H1 (cell line): ENCODE data around the gene THRB. TPM values are rescaled to one million over a fixed set of nuclear protein-coding genes. Genes with fewer than 3 reads are reported as not detected.

Source experiments
- CTCF ChIA-PET: fragments of 300-600 bp; sonication (Branson Sonifier 250); formaldehyde crosslinking; loops from one replicate; lab custom pipeline; 2021; ENCODE audit not compliant: partially characterized antibody; lab: Charles Lee
- POLR2A ChIA-PET: fragments of 300-600 bp; sonication (Branson Sonifier 250); formaldehyde crosslinking; loops from one replicate; lab custom pipeline; 2021; ENCODE audit warnings: inconsistent platforms; ENCODE audit not compliant: partially characterized antibody; lab: Charles Lee
- DNase-seq, 2 experiments: peaks; one replicate each; pipeline versions ENCODE4 v3.0.0 to v3.0.0-alpha.2; 2010 to 2022; ENCODE audit warnings: low spot score in 2 of 2, low read depth in 1 of 2, mixed read lengths in 1 of 2
- FAIRE-seq: peaks from 2 replicates; lab custom pipeline; 2011; peaks lifted over from hg19 to GRCh38; lab: Jason Lieb, UNC
- H2AFZ ChIP-seq: 2 replicates; pipeline ENCODE4 v1.8.1; 2012; ENCODE audit warnings: low read length, inconsistent platforms
- H2AK5ac ChIP-seq: 2 replicates; pipeline ENCODE4 v1.6.1; 2013; ENCODE audit warnings: low read depth, low read length
- H2BK120ac ChIP-seq: replicated peaks from 2 replicates; pipeline ENCODE3; 2013; ENCODE audit warnings: low read depth, low read length, inconsistent platforms
- H2BK12ac ChIP-seq: 2 replicates; pipeline ENCODE4 v1.6.1; 2013; ENCODE audit warnings: low read depth, low read length
- H2BK15ac ChIP-seq: 2 replicates; pipeline ENCODE4 v1.6.1; 2013; ENCODE audit warnings: low read length
- H2BK20ac ChIP-seq: 2 replicates; pipeline ENCODE4 v1.6.1; 2013; ENCODE audit warnings: low read length
- H2BK5ac ChIP-seq: 2 replicates; pipeline ENCODE4 v1.6.1; 2013; ENCODE audit warnings: low read depth, low read length
- H3K14ac ChIP-seq: 2 replicates; pipeline ENCODE4 v1.6.1; 2013; ENCODE audit warnings: inconsistent platforms; ENCODE audit not compliant: insufficient read length
- H3K18ac ChIP-seq: 2 replicates; pipeline ENCODE4 v1.6.1; 2013; ENCODE audit warnings: low read length; ENCODE audit errors: extremely low read depth
- H3K23ac ChIP-seq: 2 replicates; pipeline ENCODE4 v1.6.1; 2013; ENCODE audit warnings: inconsistent platforms; ENCODE audit not compliant: insufficient read length
- H3K23me2 ChIP-seq: 2 replicates; pipeline ENCODE4 v1.6.1; 2013; ENCODE audit warnings: low read depth, low read length
- H3K27ac ChIP-seq: 2 replicates; pipeline ENCODE4 v1.6.1; 2011; ENCODE audit warnings: low read depth, low read length, inconsistent platforms
- H3K27me3 ChIP-seq, 4 experiments: replicated peaks in 1 of 4; 1 replicate in 1 of 4; 2 replicates in 3 of 4; pipeline versions ENCODE4 v1.6.1 to v1.8.1; 2011 to 2013; ENCODE audit warnings: low read length in 3 of 4, mild to moderate bottlenecking in 3 of 4, inconsistent platforms in 2 of 4, mixed read lengths in 2 of 4, moderate library complexity in 1 of 4; ENCODE audit not compliant: control insufficient read depth in 3 of 4, insufficient read depth in 3 of 4; ENCODE audit errors: extremely low read depth in 1 of 4
- H3K36me3 ChIP-seq, 4 experiments: 2 replicates each; pipeline versions ENCODE4 v1.6.1 to v1.8.1; 2011 to 2013; ENCODE audit warnings: mild to moderate bottlenecking in 4 of 4, low read length in 3 of 4, moderate library complexity in 2 of 4, control low read depth in 1 of 4, inconsistent platforms in 1 of 4; ENCODE audit not compliant: insufficient read depth in 4 of 4, control insufficient read depth in 2 of 4
- H3K4ac ChIP-seq: replicated peaks from 2 replicates; pipeline ENCODE3; 2013; ENCODE audit warnings: low read length, low read depth, mixed read lengths, inconsistent platforms; ENCODE audit not compliant: insufficient read length
- H3K4me1 ChIP-seq, 4 experiments: replicated peaks in 1 of 4; 1 replicate in 1 of 4; 2 replicates in 3 of 4; pipeline versions ENCODE4 v1.6.1 to v1.8.1; 2011 to 2013; ENCODE audit warnings: low read length in 3 of 4, inconsistent platforms in 2 of 4, mixed read lengths in 1 of 4; ENCODE audit not compliant: insufficient read depth in 4 of 4, control insufficient read depth in 3 of 4
- H3K4me2 ChIP-seq, 2 experiments: 2 replicates each; pipeline versions ENCODE4 v1.6.1 to v1.8.1; 2011 to 2013; ENCODE audit warnings: low read depth in 2 of 2, low read length in 2 of 2, control low read depth in 1 of 2, inconsistent platforms in 1 of 2, mild to moderate bottlenecking in 1 of 2; ENCODE audit not compliant: insufficient read depth in 1 of 2
- H3K4me3 ChIP-seq, 4 experiments: fragments of 200-600, 300-600 bp in 1 of 4; sonication (generic), shearing (Covaris generic), sonication (Bioruptor Twin) in 1 of 4; 2 replicates each; pipeline versions ENCODE4 v1.5.1 to v1.8.1; 2011 to 2016; ENCODE audit warnings: low read length in 4 of 4, low read depth in 3 of 4, control low read depth in 2 of 4, inconsistent platforms in 2 of 4, mild to moderate bottlenecking in 2 of 4, mixed read lengths in 1 of 4, moderate library complexity in 1 of 4; ENCODE audit not compliant: insufficient read depth in 2 of 4; ENCODE audit errors: extremely low read depth in 1 of 4
- H3K56ac ChIP-seq: replicated peaks from 2 replicates; pipeline ENCODE3; 2013; ENCODE audit warnings: low read depth, mild to moderate bottlenecking, mixed read lengths, low read length, inconsistent platforms; ENCODE audit not compliant: insufficient read length
- H3K79me1 ChIP-seq: 2 replicates; pipeline ENCODE4 v1.6.1; 2013; ENCODE audit warnings: low read depth, low read length, control low read depth
- H3K79me2 ChIP-seq, 2 experiments: 2 replicates each; pipeline versions ENCODE4 v1.6.1 to v1.8.1; 2012 to 2013; ENCODE audit warnings: low read length in 2 of 2, mild to moderate bottlenecking in 2 of 2, inconsistent platforms in 1 of 2; ENCODE audit not compliant: insufficient read depth in 2 of 2, control insufficient read depth in 1 of 2
- H3K9ac ChIP-seq, 4 experiments: replicated peaks in 1 of 4; 1 replicate in 1 of 4; 2 replicates in 3 of 4; pipeline versions ENCODE4 v1.6.1 to v1.8.1; 2011 to 2013; ENCODE audit warnings: low read depth in 3 of 4, low read length in 3 of 4, control low read depth in 2 of 4, mild to moderate bottlenecking in 2 of 4, moderate library complexity in 2 of 4, inconsistent platforms in 1 of 4; ENCODE audit errors: extremely low read depth in 1 of 4
- H3K9me3 ChIP-seq, 2 experiments: 2 replicates each; pipeline versions ENCODE4 v1.6.1 to v1.8.1; 2012 to 2013; ENCODE audit warnings: mild to moderate bottlenecking in 2 of 2, moderate library complexity in 2 of 2, control low read depth in 1 of 2, inconsistent platforms in 1 of 2, low read depth in 1 of 2, low read length in 1 of 2, mixed read lengths in 1 of 2; ENCODE audit not compliant: insufficient read depth in 2 of 2
- H4K20me1 ChIP-seq, 2 experiments: replicated peaks in 1 of 2; 2 replicates each; pipeline versions ENCODE3 to v1.8.1; 2011 to 2013; ENCODE audit warnings: inconsistent platforms in 2 of 2, low read length in 2 of 2, mild to moderate bottlenecking in 1 of 2; ENCODE audit not compliant: insufficient read depth in 2 of 2, control insufficient read depth in 1 of 2
- H4K5ac ChIP-seq: 2 replicates; pipeline ENCODE4 v1.6.1; 2013; ENCODE audit warnings: low read length, low read depth, mixed read lengths, inconsistent platforms; ENCODE audit not compliant: insufficient read length
- H4K8ac ChIP-seq: 2 replicates; pipeline ENCODE4 v1.8.0; 2013; ENCODE audit warnings: mild to moderate bottlenecking, moderate library complexity, low read length, inconsistent platforms; ENCODE audit not compliant: insufficient read depth; ENCODE audit errors: extremely low read depth
- H4K91ac ChIP-seq: replicated peaks from 2 replicates; pipeline ENCODE3; 2013; ENCODE audit warnings: low read length, mixed read lengths, inconsistent platforms; ENCODE audit not compliant: insufficient read length
- BACH1 ChIP-seq: IDR thresholded peaks from 2 replicates; pipeline ENCODE4 v1.6.1; 2012; ENCODE audit warnings: low read length, improper control_type of control experiment
- BCL11A ChIP-seq, 2 experiments: IDR thresholded peaks; one replicate each; pipeline ENCODE4 v1.6.1; 2011; ENCODE audit warnings: low read depth in 2 of 2, low read length in 2 of 2, mild to moderate bottlenecking in 2 of 2
- BRCA1 ChIP-seq: IDR thresholded peaks from 2 replicates; pipeline ENCODE4 v1.6.1; 2012; ENCODE audit warnings: low read depth, low read length, improper control_type of control experiment
- GABPA ChIP-seq: IDR thresholded peaks from 2 replicates; pipeline ENCODE4 v1.6.1; 2011; ENCODE audit warnings: mild to moderate bottlenecking, low read length, moderate library complexity, borderline replicate concordance; ENCODE audit not compliant: insufficient read depth
- KDM1A ChIP-seq: fragments of 200-600, 300-600 bp; sonication (generic); IDR thresholded peaks from 2 replicates; pipeline ENCODE4 v1.7.1; 2016; ENCODE audit warnings: mild to moderate bottlenecking, low read length, borderline replicate concordance
- KDM5A ChIP-seq: fragments of 200-600 bp; IDR thresholded peaks from 2 replicates; pipeline ENCODE4 v1.7.1; 2012; ENCODE audit warnings: mild to moderate bottlenecking, low read length, inconsistent platforms, mixed read lengths
- MAX ChIP-seq: IDR thresholded peaks from 2 replicates; pipeline ENCODE4 v1.6.1; 2012; ENCODE audit warnings: inconsistent platforms
- NRF1 ChIP-seq: IDR thresholded peaks from 2 replicates; pipeline ENCODE4 v1.6.1; 2011; ENCODE audit warnings: mild to moderate bottlenecking, low read depth, low read length, improper control_type of control experiment
- RNF2 ChIP-seq: fragments of 200-900, 300-1000 bp; sonication (generic); IDR thresholded peaks from 2 replicates; pipeline ENCODE4 v1.7.1; 2016; ENCODE audit warnings: borderline replicate concordance, low read depth, mild to moderate bottlenecking, antibody characterized with exemption, low read length; ENCODE audit not compliant: poor library complexity, severe bottlenecking; ENCODE audit errors: missing control alignments
- TAF1 ChIP-seq: IDR thresholded peaks from 2 replicates; pipeline ENCODE4 v1.6.1; 2011; ENCODE audit warnings: mild to moderate bottlenecking, low read depth, low read length
- TCF12 ChIP-seq: IDR thresholded peaks from 2 replicates; pipeline ENCODE4 v1.6.1; 2011; ENCODE audit warnings: low read depth, mild to moderate bottlenecking, low read length
- WGBS, 2 experiments: shearing (Covaris generic) in 1 of 2; methylation state at CpG; one replicate each; pipeline versions ENCODE4 v1.1.6 to v1.1.7; 2013 to 2015; ENCODE audit warnings: low lambda C conversion rate in 2 of 2, mixed read lengths in 2 of 2, inconsistent platforms in 1 of 2, low coverage in 1 of 2, missing lambda C conversion rate in 1 of 2; ENCODE audit not compliant: insufficient replicate concordance in 2 of 2, insufficient coverage in 1 of 2, insufficient read length in 1 of 2; ENCODE audit errors: extremely low coverage in 1 of 2, missing lambda C conversion rate in 1 of 2; 5-methylcytosine and 5-hydroxymethylcytosine counted together
- polyA plus RNA-seq, 7 experiments: library from polyadenylated mRNA; depleted of rRNA in 3 of 7; stranded (reverse) in 5 of 7; unstranded in 2 of 7; fragments of >200 nt in 5 of 7; fragments of 200-250 nt in 2 of 7; gene quantifications; 1 replicate in 5 of 7; 2 replicates in 1 of 7; 4 replicates in 1 of 7; pipeline versions ENCODE4 v1.2.1 to v1.2.3, GENCODE V29; 2011 to 2013; ENCODE audit warnings: missing spikeins in 2 of 7, mixed read lengths in 2 of 7
- total RNA-seq: library from RNA; stranded (reverse); fragmentation: NEBNext Ultra II Directional; extraction: Animal tissue kit (Norgen Biotek cat#: 25700); gene quantifications from 2 replicates; pipeline ENCODE4 v1.2.1, GENCODE V29; 2021

The THRB gene
- total and polyA plus RNA-seq, 2 of the 8 experiments (the other 6 are each of a cell fraction or from before 2014, with no cell fraction given): 0.98 to 3.9 TPM

DNA sequence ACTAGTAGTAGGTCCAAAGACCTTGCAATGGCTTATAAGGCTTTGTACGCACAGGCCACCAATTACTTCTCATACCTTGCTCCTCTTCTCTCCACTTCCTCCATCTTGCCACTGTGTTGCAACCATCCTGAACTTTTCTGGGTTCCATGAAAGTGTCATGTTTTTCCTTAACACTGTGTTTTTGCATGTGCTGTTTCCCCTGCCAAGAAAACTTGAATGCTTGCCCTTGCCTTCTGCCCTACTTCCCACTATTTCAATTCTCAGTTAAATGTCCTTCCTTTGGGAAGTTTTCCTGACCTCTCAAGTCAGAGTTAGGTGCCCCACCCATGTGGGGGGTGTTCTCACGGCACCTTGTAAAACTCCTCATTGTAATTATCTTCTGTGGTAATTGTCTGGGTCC, 182.8 kb downstream of the THRB start:
- no peak for DNase-seq
- Histone ChIP-seq H2BK5ac (no peak overlapping the region), H4K5ac (no peak overlapping the region), H3K27me3 (no peaks in the 10 kb centered on the region), H3K14ac (no peak overlapping the region), H3K4me3 (no peak overlapping the region), H3K9me3 (no peaks in the 10 kb centered on the region), H4K20me1 (no peaks in the 10 kb centered on the region), H3K79me2 (no peaks in the 10 kb centered on the region), H3K4ac (no peak overlapping the region), H3K23me2 (no peaks in the 10 kb centered on the region), H2AK5ac (no peak overlapping the region), H2BK20ac (no peak overlapping the region), H2AFZ (no peak overlapping the region), H2BK120ac (no peak overlapping the region), H3K56ac (no peak overlapping the region), H3K79me1 (no peaks in the 10 kb centered on the region), H3K4me1 (no peaks in the 10 kb centered on the region), H2BK12ac (no peak overlapping the region), H2BK15ac (no peak overlapping the region), H3K23ac (no peak overlapping the region), H3K18ac (no peak overlapping the region), H3K27ac (no peak overlapping the region), H4K8ac (no peak overlapping the region), H3K36me3 (no peaks in the 10 kb centered on the region), H4K91ac (no peak overlapping the region), H3K9ac (no peak overlapping the region), H3K4me2 (no peak overlapping the region)
- WGBS, 2 experiments: 89% methylated on average over 2 of the region's 2 CpGs; no CpG with 5 or more reads in 1 of the 2 experiments
- no peak for FAIRE-seq
- CTCF ChIA-PET: interaction anchor here (0.7 kb wide), 1 partner anchor 363 kb away, joined by 3 read pairs; no protein-coding TSS in a partner anchor
- POLR2A ChIA-PET: no interaction called here
- TF ChIP-seq TAF1 (no peak), BACH1 (no peak), GABPA (no peak), BRCA1 (no peak), MAX (no peak), NRF1 (no peak), BCL11A (IDR thresholded peaks at IDR 0.05; ENCODE audit: low read depth in 2 of 2, low read length in 2 of 2) (no peak), TCF12 (no peak), KDM1A (no peak), RNF2 (no peak), KDM5A (no peak)
